ENCODE results near the gene SF3B2. TPM values are rescaled to one million over a fixed set of nuclear protein-coding genes. Genes with fewer than 3 reads are reported as not detected.

SF3B2 gene
- total RNA-seq, 4 donors from 2014 or later = 117 to 160 (median 137) TPM

DNA sequence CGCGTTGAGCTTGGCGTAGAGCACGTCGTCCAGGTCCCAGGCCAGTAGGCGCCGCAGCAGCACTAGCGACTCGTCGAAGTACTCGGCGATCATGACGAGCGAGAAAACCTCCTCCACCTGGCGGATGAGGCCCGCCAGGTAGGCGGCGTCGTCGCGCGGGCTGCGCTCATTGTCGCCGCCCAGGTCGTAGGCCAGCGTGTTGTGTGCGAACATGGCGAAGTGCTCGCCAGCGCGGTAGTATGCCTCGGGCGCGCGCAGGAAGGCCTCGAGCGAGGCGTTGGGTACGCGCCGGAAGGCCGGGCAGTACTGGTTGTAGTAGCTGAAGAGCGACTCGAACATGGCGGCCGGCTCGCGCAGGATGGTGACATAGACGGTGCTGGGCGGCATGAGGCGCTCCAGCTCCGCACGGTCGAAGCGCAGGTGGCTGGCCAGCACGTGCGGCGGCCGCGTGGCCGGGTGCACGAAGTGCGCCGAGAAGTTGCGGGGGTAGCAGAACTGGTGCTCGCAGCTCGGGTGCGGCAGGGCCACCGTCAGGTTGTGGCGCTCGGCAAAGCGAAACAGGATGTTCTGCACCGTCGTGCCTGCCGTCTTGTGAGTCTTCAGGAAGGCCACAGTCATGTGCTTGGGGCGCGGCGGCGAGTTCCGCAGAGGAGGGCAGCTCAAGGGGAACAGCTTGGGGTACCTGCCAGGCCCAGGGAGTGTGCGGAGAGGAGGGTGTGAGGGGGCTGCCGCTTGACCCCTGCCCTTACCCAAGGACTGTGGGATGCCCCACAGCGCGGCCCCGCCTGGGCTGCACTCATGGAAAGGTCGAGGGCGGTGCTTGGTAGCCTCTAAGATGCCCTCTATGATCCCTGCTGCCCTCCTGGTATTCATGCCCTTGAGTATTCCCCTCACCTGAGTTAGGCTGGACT, 8.9 kb upstream of the SF3B2 start:
- H3K4me1 ChIP-seq = peaks cover 5 to 32% (median 26%) of the 10 kb centered on the region in 4 donors
- 95% methylated on average over 87 of the region's 88 CpGs for WGBS
- intact Hi-C loops (cut with DNase I) = no loop called here
- peaks cover 0 to 6% (median 0%) of the 10 kb centered on the region in 4 donors for H3K36me3 ChIP-seq
- no peak for DNase-seq (ENCODE audit: extremely low spot score)
- no peak overlapping the region for H3K4me3 ChIP-seq
- H3K27ac ChIP-seq (replicated peaks in 1 of 4) = no peak overlapping the region
- H3K27me3 ChIP-seq = peaks cover 0 to 5% (median 0%) of the 10 kb centered on the region in 4 donors
- TF ChIP-seq, protein P1, sequence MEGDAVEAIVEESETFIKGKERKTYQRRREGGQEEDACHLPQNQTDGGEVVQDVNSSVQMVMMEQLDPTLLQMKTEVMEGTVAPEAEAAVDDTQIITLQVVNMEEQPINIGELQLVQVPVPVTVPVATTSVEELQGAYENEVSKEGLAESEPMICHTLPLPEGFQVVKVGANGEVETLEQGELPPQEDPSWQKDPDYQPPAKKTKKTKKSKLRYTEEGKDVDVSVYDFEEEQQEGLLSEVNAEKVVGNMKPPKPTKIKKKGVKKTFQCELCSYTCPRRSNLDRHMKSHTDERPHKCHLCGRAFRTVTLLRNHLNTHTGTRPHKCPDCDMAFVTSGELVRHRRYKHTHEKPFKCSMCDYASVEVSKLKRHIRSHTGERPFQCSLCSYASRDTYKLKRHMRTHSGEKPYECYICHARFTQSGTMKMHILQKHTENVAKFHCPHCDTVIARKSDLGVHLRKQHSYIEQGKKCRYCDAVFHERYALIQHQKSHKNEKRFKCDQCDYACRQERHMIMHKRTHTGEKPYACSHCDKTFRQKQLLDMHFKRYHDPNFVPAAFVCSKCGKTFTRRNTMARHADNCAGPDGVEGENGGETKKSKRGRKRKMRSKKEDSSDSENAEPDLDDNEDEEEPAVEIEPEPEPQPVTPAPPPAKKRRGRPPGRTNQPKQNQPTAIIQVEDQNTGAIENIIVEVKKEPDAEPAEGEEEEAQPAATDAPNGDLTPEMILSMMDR (IDR thresholded peaks at IDR 0.05) = no peak
- TF ChIP-seq POLR2A (IDR thresholded peaks at IDR 0.05; ENCODE audit: low read depth) = no peak
- no peaks in the 10 kb centered on the region for H3K9me3 ChIP-seq

- H3K27ac ChIP-seq (replicated peaks in 1 of 4) = no peak overlapping the region
- TF ChIP-seq, protein P1 (IDR thresholded peaks at IDR 0.05) = no peak
- TF ChIP-seq EP300 (IDR thresholded peaks at IDR 0.05) (no peak), POLR2A (IDR thresholded peaks at IDR 0.05; ENCODE audit: low read depth) (no peak), POLR2AphosphoS5 (IDR thresholded peaks at IDR 0.05) (no peak)
- peaks cover 0 to 6% (median 0%) of the 10 kb centered on the region in 4 donors for H3K36me3 ChIP-seq
- no peak for DNase-seq (ENCODE audit: extremely low spot score)
- WGBS = 62% methylated on average over 5 of the region's 6 CpGs
- peaks cover 0 to 18% (median 3%) of the 10 kb centered on the region in 4 donors for H3K27me3 ChIP-seq
- H3K9me3 ChIP-seq = no peaks in the 10 kb centered on the region
- intact Hi-C loops (cut with DNase I) = no loop called here
- H3K4me1 ChIP-seq = peaks cover 15 to 45% (median 38%) of the 10 kb centered on the region in 4 donors
- H3K4me3 ChIP-seq = no peak overlapping the region
Observed at GRCh38 chr11:66044757-66045156, 7.4 kb upstream of the SF3B2 start.

DNA sequence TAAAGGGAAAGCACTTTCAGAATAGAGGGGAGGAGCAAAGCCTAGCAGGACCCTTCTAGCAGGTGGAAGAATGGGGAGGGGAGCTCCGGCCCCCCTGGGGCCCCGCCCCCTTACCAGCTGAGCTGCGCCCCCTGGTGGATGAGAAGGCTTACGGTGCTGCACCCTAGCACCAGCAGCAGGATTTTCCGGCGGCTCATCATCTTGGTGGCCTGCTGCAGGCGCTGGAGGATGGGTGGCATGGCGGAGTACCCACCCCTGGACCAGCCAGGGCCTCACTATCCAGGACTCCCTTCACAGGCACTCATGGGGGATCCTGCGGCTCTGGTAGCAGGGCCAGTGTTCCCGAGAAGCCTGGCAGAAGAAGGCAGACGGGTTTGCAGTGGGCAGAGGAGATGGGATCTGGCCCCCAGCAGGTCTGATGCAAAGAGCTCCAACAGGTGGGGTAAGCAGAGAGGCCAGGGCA, 7.0 kb upstream of the SF3B2 start:
- Histone ChIP-seq H3K27me3 (peaks cover 0 to 18% (median 3%) of the 10 kb centered on the region in 4 donors), H3K9me3 (no peaks in the 10 kb centered on the region), H3K4me1 (peaks cover 15 to 45% (median 38%) of the 10 kb centered on the region in 4 donors), H3K27ac (replicated peaks in 1 of 4) (no peak overlapping the region), H3K4me3 (no peak overlapping the region), H3K36me3 (peaks cover 0 to 6% (median 0%) of the 10 kb centered on the region in 4 donors)
- peak; percentile 93 for DNase-seq (ENCODE audit: extremely low spot score)
- TF ChIP-seq POLR2A (IDR thresholded peaks at IDR 0.05; ENCODE audit: low read depth) = no peak
- no peak for TF ChIP-seq EP300 (IDR thresholded peaks at IDR 0.05)
- TF ChIP-seq POLR2AphosphoS5 (IDR thresholded peaks at IDR 0.05) = peak in 1 of 2 donors; percentile 13
- TF ChIP-seq, protein P1 (IDR thresholded peaks at IDR 0.05) = peak; percentile 76 to 97 (median 83)
- intact Hi-C loops (cut with DNase I) = no loop called here
- 22% methylated on average over 5 of the region's 11 CpGs for WGBS

DNA sequence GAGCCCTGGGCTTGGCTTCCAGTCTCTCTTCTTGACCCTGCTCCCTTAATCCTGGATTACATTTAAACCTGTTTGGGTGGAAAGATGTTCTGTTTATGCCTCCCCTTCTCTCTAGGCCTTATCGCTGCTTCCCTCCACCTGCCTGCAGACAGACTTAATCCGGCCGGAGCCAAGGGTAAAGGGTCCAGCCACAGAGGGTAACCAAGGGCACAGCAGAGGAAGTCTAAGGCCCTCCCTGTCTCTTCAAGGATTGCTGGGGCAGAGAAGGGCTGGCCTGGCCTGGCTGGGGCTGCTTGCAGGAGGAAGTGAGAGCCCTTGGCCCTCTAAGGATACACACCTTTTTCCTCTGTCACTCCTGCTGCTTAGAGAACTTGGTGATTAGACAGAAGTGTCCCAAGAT, 5.3 kb upstream of the SF3B2 start:
- Histone ChIP-seq H3K9me3 (no peaks in the 10 kb centered on the region), H3K27me3 (peaks cover 0 to 18% (median 3%) of the 10 kb centered on the region in 4 donors), H3K36me3 (peaks cover 0 to 6% (median 0%) of the 10 kb centered on the region in 4 donors), H3K4me1 (peaks cover 22 to 54% (median 48%) of the 10 kb centered on the region in 4 donors), H3K4me3 (no peak overlapping the region), H3K27ac (replicated peaks in 1 of 4) (peak overlapping the region; percentile 69 to 81 (median 72))
- TF ChIP-seq POLR2A (IDR thresholded peaks at IDR 0.05; ENCODE audit: low read depth) = no peak
- TF ChIP-seq, protein P1 (IDR thresholded peaks at IDR 0.05) = no peak
- TF ChIP-seq POLR2AphosphoS5 (IDR thresholded peaks at IDR 0.05) = no peak
- DNase-seq (ENCODE audit: extremely low spot score) = no peak
- WGBS = 86% methylated on average over 3 of the region's 3 CpGs
- intact Hi-C loops (cut with DNase I) = no loop called here

Measured in esophagus muscularis mucosa (tissue), 4 donors.